HUES6 (cell line): Measurements from ENCODE around the gene NRXN3.

Experiments
- H3K27ac ChIP-seq: 2 replicates; pipeline ENCODE4 v1.7.0; 2013; ENCODE audit warnings: low read depth, mild to moderate bottlenecking, low read length, inconsistent platforms
- H3K27me3 ChIP-seq: 2 replicates; pipeline ENCODE4 v1.6.1; 2013; ENCODE audit warnings: low read length; ENCODE audit not compliant: control insufficient read depth, insufficient read depth
- H3K36me3 ChIP-seq: 2 replicates; pipeline ENCODE4 v1.6.1; 2013; ENCODE audit warnings: low read length; ENCODE audit not compliant: control insufficient read depth, insufficient read depth
- H3K4me1 ChIP-seq: 2 replicates; pipeline ENCODE4 v1.6.1; 2013; ENCODE audit warnings: low read length; ENCODE audit not compliant: control insufficient read depth, insufficient read depth
- H3K4me3 ChIP-seq: 2 replicates; pipeline ENCODE4 v1.5.1; 2013; ENCODE audit warnings: low read depth, low read length
- H3K9ac ChIP-seq: one replicate; pipeline ENCODE4 v1.6.1; 2013; ENCODE audit warnings: mild to moderate bottlenecking, low read length
- H3K9me3 ChIP-seq: 2 replicates; pipeline ENCODE4 v1.6.1; 2013; ENCODE audit warnings: low read depth, low read length; ENCODE audit not compliant: control insufficient read depth, insufficient read depth

The NRXN3 gene

DNA sequence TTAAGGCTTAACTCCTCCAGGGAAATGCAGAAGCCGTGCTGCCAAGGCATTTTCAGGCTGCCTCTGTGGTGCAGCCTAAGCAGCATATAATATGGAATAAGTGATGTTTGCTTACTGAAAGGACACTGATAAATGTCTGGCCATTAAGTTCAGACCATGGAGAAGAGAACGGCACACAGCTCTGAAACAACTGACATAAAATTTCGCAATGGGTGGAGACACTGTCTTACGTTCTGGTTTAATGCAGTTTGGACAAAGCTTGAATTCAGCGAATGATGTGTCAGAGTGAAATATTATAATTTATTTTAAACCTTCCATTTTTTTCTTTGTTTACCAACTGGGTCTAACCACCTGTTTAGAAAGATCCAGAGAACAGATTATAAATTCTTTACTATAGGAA is 27.2 kb upstream of the NRXN3 start:
- Histone ChIP-seq H3K9ac (no peak overlapping the region), H3K36me3 (no peaks in the 10 kb centered on the region), H3K27me3 (no peaks in the 10 kb centered on the region), H3K27ac (no peak overlapping the region), H3K9me3 (no peaks in the 10 kb centered on the region), H3K4me3 (no peak overlapping the region), H3K4me1 (no peaks in the 10 kb centered on the region)

DNA sequence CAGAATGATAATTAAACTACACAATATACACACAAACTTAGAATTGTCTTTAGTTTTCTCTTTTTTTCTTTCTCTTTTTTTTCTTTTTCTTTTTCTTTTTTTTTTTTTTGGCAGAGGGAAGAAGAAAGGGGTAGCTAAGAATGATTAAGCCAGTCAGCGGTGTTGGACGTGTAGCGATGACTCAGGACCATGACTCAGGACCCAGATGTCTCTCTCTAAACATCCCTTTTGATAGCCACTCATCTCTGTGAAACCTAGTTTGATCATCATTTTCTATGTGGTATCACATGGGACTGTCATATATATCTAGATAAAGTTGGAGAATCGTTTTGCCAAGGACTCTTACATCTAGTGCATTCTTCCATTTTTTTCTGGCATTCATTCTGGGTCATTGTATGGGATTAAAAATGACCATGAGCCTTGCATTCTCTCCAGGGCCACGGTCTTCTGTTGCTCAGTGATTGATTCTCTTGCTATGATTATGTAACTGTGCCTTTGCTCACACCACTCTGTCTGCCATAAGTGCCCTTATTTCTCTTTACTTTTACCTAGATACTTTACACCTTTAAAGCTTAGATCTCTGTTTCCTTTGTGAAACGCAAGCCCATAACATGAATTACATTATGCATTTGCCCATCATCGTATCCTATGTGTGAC is 26.6 kb upstream of the NRXN3 start:
- no peaks in the 10 kb centered on the region for H3K27me3 ChIP-seq
- H3K36me3 ChIP-seq = no peaks in the 10 kb centered on the region
- H3K4me3 ChIP-seq = no peak overlapping the region
- no peaks in the 10 kb centered on the region for H3K4me1 ChIP-seq
- no peak overlapping the region for H3K27ac ChIP-seq
- no peaks in the 10 kb centered on the region for H3K9me3 ChIP-seq
- no peak overlapping the region for H3K9ac ChIP-seq

DNA sequence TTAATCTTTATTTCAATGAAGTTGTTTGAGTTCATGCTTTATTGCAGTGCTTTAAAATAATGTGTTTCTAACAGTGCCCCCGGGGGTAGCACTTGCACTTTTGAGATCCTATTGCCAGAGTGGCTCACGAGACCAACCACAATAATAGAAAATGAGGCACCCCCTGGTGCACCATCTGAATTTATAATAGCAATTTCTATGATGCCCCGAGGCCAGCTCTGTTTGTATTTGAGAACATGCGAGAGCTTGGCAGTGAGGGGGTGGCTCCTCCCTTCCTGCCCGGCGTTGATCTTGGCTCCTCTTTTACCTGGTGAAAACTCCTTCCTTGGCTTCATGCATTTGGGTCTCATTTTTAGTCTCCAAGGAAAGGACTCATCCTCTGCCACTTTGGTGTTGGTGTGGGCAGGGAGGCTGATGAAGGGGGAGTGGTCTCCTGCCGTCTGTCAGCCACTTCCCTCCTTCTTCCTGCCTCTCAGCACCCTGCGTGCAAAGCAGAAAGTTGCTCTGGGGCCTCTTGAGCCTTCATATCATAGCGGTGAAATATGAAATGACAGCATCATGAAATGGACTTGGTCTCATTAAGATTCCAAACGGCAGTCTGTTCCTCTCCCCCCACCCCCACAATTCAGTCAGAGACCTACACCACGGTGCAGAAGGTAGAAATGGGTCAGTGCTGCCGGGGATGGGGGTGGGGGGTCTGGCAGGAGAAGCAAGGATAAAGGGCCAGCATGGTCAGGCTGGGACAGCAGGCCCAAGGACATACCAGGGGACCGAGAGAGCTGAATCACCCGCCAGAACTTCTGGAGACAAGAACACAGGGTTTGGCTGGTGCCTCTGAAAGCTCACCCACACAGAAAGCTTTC is 17.7 kb upstream of the NRXN3 start:
- no peaks in the 10 kb centered on the region for H3K36me3 ChIP-seq
- peaks cover 6% of the 10 kb centered on the region; the same call in 1 of the 2 replicates for H3K4me1 ChIP-seq
- no peak overlapping the region for H3K27ac ChIP-seq
- no peaks in the 10 kb centered on the region for H3K9me3 ChIP-seq
- H3K27me3 ChIP-seq = no peaks in the 10 kb centered on the region
- H3K4me3 ChIP-seq = no peak overlapping the region
- H3K9ac ChIP-seq = no peak overlapping the region

DNA sequence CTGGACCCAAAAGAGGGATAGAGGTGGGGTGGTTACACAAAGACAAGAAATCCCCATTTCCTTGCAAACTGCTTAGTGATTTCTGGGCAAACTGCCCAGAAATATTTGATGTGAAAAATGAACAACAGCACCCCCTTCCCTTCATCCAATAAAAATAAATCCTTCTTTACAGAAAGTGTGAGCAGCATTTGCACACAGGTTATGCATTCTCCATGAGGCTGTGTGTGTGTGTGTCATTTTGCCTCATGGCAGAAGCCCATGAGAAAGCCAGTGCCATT is 17.2 kb upstream of the NRXN3 start:
- Histone ChIP-seq H3K9me3 (no peaks in the 10 kb centered on the region), H3K4me1 (peaks cover 6% of the 10 kb centered on the region; the same call in 1 of the 2 replicates), H3K9ac (no peak overlapping the region), H3K27ac (no peak overlapping the region), H3K4me3 (no peak overlapping the region), H3K27me3 (no peaks in the 10 kb centered on the region), H3K36me3 (no peaks in the 10 kb centered on the region)

DNA sequence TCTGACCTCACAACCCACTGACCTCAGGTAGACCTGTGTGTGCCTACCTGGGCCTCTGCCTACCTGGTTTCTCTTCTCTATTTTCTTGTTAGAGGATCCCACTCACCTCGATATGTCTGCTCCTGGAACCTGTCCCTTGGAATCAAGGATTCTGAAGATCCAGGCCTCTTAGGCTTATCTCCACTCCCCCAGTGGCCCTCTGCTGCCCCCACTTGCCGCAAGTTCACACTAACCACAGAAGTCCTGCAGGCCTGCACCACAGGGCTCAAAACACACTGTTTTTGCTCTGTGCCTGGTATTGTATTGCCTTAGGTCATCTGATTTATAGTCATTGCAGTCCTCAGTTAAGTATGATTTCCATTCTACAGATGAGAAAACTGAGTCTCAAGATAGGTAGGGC is 15.3 kb upstream of the NRXN3 start:
- Histone ChIP-seq H3K27me3 (no peaks in the 10 kb centered on the region), H3K36me3 (no peaks in the 10 kb centered on the region), H3K9me3 (no peaks in the 10 kb centered on the region), H3K4me1 (peaks cover 6% of the 10 kb centered on the region; the same call in 1 of the 2 replicates), H3K27ac (no peak overlapping the region), H3K9ac (no peak overlapping the region), H3K4me3 (no peak overlapping the region)

DNA sequence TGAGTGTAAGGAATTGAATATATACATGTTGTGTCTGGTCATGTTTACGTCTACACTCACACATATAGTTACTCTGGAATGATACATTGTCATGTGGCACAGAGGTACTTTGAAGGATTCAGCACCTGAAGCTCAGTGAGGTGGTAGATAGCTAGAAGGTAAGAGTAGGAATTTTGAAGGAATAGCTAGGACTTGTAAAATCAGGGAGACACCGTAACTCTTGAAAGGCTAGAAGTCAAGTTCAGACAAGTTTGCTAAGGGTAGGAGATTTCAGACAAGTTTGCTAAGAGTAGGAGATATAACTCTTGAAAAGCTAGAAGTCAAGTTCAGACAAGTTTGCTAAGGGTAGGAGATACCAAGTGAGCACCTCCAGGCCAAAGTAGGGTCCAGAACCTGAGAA is 14.0 kb upstream of the NRXN3 start:
- Histone ChIP-seq H3K27me3 (no peaks in the 10 kb centered on the region), H3K4me1 (peaks cover 6% of the 10 kb centered on the region; the same call in 1 of the 2 replicates), H3K9ac (no peak overlapping the region), H3K27ac (no peak overlapping the region), H3K36me3 (no peaks in the 10 kb centered on the region), H3K4me3 (no peak overlapping the region), H3K9me3 (no peaks in the 10 kb centered on the region)

DNA sequence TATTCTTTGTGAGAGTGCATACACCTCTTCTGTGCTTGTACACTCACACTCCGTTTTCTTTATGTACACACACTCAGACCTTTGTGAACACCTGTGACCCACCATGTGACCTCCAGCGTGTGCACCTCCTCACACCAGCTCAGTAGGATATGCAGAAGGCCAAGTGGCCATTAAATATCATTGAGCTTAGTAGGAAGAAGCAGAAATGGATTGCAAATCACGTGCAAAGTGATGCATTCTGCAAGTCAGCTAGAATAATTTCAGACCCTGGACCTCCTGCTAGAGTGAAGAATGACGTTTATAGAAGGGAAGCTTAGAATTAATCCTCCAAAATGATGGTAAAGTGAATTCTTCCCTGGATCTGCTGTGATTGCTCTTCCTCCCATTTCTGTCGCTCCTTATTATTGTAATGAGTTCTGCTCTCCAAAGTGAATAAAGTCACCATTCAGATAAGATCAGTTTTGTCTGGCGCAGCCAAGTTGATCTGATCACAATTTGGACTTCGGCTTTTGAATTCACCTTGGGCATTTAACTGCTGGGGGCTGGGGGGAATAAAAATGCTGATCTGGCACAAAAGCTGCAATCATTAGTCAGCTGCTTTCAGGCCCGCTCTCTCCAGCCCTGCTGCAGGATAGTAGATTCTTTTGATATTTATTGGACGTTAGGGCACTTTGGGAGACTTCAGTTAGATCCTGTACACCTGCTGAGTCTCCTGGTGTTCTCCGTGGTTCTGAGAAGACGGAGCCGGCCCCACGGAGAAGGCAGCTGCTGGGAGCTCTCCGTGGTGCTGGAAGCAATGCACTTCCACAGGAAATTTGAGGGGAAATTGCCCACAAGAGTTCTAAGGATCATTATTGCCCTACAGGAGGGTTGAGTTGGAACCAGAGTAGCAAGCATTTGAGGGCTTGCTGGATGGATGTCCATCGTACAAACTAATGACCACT is 12.4 kb upstream of the NRXN3 start:
- Histone ChIP-seq H3K27me3 (no peaks in the 10 kb centered on the region), H3K4me3 (no peak overlapping the region), H3K9me3 (no peaks in the 10 kb centered on the region), H3K27ac (no peak overlapping the region), H3K9ac (no peak overlapping the region), H3K4me1 (0 out of 2 replicates have a peak, but pooled peaks cover under 1% of the 10 kb centered on the region), H3K36me3 (no peaks in the 10 kb centered on the region)

DNA sequence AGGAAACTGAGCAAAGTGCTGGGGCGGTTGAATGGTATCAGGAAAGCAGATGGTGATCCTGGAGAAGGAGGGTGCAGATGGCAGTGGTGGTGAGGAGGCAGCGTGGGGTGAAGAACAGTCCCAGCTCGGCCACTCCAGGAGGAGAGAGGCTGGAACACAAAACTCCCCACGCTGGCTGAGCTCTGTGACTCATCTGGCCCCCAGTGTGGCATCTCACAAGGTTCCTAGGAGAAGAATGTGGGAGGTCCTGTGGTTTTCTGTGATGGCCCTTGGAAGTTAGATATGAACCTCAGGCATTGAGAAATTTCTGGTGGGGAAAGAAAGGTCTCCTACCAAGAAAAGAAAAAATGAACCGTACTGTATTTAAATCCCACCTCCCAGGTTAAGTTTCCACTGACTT is 8.0 kb upstream of the NRXN3 start:
- H3K9me3 ChIP-seq = no peaks in the 10 kb centered on the region
- H3K4me3 ChIP-seq = no peak overlapping the region
- no peak overlapping the region for H3K27ac ChIP-seq
- no peak overlapping the region for H3K9ac ChIP-seq
- no peaks in the 10 kb centered on the region for H3K4me1 ChIP-seq
- H3K27me3 ChIP-seq = no peaks in the 10 kb centered on the region
- no peaks in the 10 kb centered on the region for H3K36me3 ChIP-seq

DNA sequence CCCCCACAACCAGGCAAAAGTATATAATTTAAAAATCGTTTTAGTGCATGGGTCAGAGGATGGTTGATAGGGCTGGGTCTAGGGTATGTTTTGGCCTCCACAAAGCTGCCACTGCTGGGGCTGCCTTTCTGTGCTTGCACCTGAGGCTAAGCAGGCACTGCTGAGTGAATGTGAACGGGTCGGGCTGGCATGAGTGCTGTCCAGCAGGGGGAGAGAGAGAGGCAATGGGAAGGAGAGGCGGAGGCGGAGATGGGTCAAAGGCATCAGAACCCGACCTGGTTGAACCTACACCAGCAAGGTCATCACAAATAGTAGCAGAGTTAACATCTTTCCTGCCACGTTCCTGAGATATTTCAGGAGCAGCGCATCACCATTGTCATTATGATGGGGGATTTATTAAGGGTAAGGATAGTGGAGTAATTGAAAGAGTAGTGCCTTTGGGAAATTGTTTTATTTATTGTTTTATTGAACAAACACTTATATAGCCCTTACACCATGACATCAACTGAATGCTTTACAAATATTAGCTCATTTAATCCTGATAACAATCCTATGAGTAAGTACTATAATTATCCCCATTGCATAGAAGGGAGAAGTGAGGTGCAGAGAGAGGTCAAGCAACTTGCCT is 5.8 kb upstream of the NRXN3 start:
- Histone ChIP-seq H3K4me1 (no peaks in the 10 kb centered on the region), H3K27me3 (no peaks in the 10 kb centered on the region), H3K27ac (no peak overlapping the region), H3K4me3 (no peak overlapping the region), H3K9me3 (no peaks in the 10 kb centered on the region), H3K9ac (no peak overlapping the region), H3K36me3 (no peaks in the 10 kb centered on the region)

DNA sequence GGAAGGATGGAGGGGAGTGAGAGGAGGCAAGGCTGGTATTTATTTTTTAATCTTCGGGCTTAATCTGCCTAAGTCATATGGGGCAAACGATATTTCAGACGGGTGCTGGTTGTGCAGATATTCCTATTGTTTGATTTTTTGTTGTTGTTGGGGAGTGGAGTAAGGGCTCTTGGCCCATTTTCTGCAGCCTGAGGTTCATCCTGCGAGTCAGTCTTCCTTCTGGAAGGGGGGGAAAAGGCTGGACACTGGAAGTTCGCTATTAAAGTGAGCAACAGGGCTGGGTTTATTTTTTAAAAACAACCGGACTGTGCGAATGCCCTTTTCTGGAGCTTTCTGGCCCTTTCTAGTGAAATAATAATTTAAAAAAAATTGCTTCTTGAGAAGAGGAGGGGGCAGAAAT is 2.3 kb downstream of the NRXN3 start:
- Histone ChIP-seq H3K36me3 (no peaks in the 10 kb centered on the region), H3K27me3 (no peaks in the 10 kb centered on the region)

More for the DNA sequence above, 2.3 kb downstream of the NRXN3 start:
- no peaks in the 10 kb centered on the region for H3K9me3 ChIP-seq
- H3K9ac ChIP-seq = no peak overlapping the region
- no peak overlapping the region for H3K4me3 ChIP-seq
- no peak overlapping the region for H3K27ac ChIP-seq
- peaks cover 19% of the 10 kb centered on the region for H3K4me1 ChIP-seq
